Calu3 (cell line): ENCODE results near the gene ATG2A. TPM values are rescaled to one million over a fixed set of nuclear protein-coding genes. Genes with fewer than 3 reads are reported as not detected.
A peak's percentile ranks its signal among the peaks of the same experiment; 100 is the strongest.

Experiments used
- BruUV-seq: library from RNA; stranded (reverse); fragments of 400-500 nt; replicated peaks from 2 replicates; lab custom pipeline; 2021; lab: Mats Ljungman, UMichigan
- CTCF ChIA-PET: fragments of 300-600 bp; sonication (Branson Sonifier 250); formaldehyde crosslinking; loops from one replicate; lab custom pipeline; 2022; ENCODE audit warnings: antibody characterized with exemption; lab: Charles Lee
- DNase-seq: peaks from one replicate; pipeline ENCODE4 v3.0.0; 2022
- H3K27ac Mint-ChIP-seq: one replicate; pipeline ENCODE4 v1.8.0; 2022; ENCODE audit warnings: mixed read lengths; ENCODE audit not compliant: unreplicated experiment
- H3K27me3 Mint-ChIP-seq: one replicate; pipeline ENCODE4 v1.8.0; 2022; ENCODE audit warnings: mixed read lengths; ENCODE audit not compliant: unreplicated experiment
- H3K36me3 Mint-ChIP-seq: one replicate; pipeline ENCODE4 v1.8.0; 2022; ENCODE audit warnings: mild to moderate bottlenecking, moderate library complexity, mixed read lengths; ENCODE audit not compliant: insufficient read depth, unreplicated experiment
- H3K4me1 Mint-ChIP-seq: one replicate; pipeline ENCODE4 v1.8.0; 2022; ENCODE audit warnings: mild to moderate bottlenecking, low read depth, mixed read lengths; ENCODE audit not compliant: unreplicated experiment
- H3K4me3 Mint-ChIP-seq: one replicate; pipeline ENCODE4 v1.8.0; 2022; ENCODE audit warnings: mild to moderate bottlenecking, low read depth, moderate library complexity, mixed read lengths; ENCODE audit not compliant: unreplicated experiment
- H3K9me3 Mint-ChIP-seq: one replicate; pipeline ENCODE4 v1.8.0; 2022; ENCODE audit warnings: low read depth, mixed read lengths; ENCODE audit not compliant: unreplicated experiment
- CTCF ChIP-seq: fragments of 200-600 bp; IDR thresholded peaks from one replicate; pipeline ENCODE4 v1.8.0; 2022; ENCODE audit warnings: antibody characterized with exemption; ENCODE audit not compliant: unreplicated experiment
- intact Hi-C: fragments of 100-400 bp; cut with micrococcal nuclease; formaldehyde crosslinking; loops from one replicate; pipeline ENCODE4 v1.10.0; 2022; ENCODE audit not compliant: unreplicated experiment
- total RNA-seq: library from RNA; stranded (reverse); gene quantifications from 2 replicates; pipeline ENCODE4 v1.2.3, GENCODE V29; 2022

Gene ATG2A
- total RNA-seq, 1 experiment from 2014 or later = 29.6 TPM

GRCh38 chr11:64863391-64864060 lies 53.5 kb downstream of the ATG2A start:
- intact Hi-C loops = no loop called here
- Mint-ChIP-seq H3K9me3 (no peaks in the 10 kb centered on the region), H3K4me1 (peaks cover 26% of the 10 kb centered on the region), H3K27me3 (no peaks in the 10 kb centered on the region), H3K4me3 (no peak overlapping the region), H3K27ac (no peak overlapping the region), H3K36me3 (peaks cover 34% of the 10 kb centered on the region)
- no peak for TF ChIP-seq CTCF
- CTCF ChIA-PET = no interaction called here
- no TSS peak for BruUV-seq
- no peak for DNase-seq

DNA sequence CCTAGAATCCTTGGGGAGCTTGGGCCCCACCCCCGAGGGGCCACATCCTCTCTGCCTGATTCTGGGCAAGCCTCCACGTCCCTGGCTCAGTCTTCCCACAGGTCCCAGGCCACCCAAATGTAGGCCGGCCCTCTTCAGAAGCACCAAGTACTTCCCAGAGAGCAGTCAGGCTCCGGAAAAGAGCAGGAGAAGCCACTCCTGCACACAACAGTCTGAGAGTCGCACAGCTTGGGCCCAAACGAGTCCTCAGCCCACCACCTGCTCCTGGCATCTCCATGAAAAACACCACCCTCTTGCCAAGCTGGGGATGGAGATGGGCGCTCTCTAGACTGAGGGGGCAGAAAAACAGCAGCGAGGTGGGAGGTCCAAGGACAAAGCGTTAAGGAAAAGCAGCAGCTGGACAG lies 54.0 kb downstream of the ATG2A start:
- H3K36me3 Mint-ChIP-seq = peaks cover 28% of the 10 kb centered on the region
- DNase-seq = no peak
- H3K9me3 Mint-ChIP-seq = no peaks in the 10 kb centered on the region
- TF ChIP-seq CTCF = no peak
- intact Hi-C loops = no loop called here
- peaks cover 20% of the 10 kb centered on the region for H3K4me1 Mint-ChIP-seq
- no peak overlapping the region for H3K4me3 Mint-ChIP-seq
- no TSS peak for BruUV-seq
- CTCF ChIA-PET = no interaction called here
- H3K27me3 Mint-ChIP-seq = no peaks in the 10 kb centered on the region
- H3K27ac Mint-ChIP-seq = no peak overlapping the region

GRCh38 chr11:64861227-64861975 lies 55.6 kb downstream of the ATG2A start:
- Mint-ChIP-seq H3K36me3 (peaks cover 25% of the 10 kb centered on the region), H3K9me3 (no peaks in the 10 kb centered on the region), H3K4me1 (peaks cover 15% of the 10 kb centered on the region), H3K27me3 (no peaks in the 10 kb centered on the region), H3K4me3 (no peak overlapping the region), H3K27ac (no peak overlapping the region)
- intact Hi-C loops = no loop called here
- no TSS peak for BruUV-seq
- no peak for TF ChIP-seq CTCF
- CTCF ChIA-PET = no interaction called here
- DNase-seq = no peak

DNA sequence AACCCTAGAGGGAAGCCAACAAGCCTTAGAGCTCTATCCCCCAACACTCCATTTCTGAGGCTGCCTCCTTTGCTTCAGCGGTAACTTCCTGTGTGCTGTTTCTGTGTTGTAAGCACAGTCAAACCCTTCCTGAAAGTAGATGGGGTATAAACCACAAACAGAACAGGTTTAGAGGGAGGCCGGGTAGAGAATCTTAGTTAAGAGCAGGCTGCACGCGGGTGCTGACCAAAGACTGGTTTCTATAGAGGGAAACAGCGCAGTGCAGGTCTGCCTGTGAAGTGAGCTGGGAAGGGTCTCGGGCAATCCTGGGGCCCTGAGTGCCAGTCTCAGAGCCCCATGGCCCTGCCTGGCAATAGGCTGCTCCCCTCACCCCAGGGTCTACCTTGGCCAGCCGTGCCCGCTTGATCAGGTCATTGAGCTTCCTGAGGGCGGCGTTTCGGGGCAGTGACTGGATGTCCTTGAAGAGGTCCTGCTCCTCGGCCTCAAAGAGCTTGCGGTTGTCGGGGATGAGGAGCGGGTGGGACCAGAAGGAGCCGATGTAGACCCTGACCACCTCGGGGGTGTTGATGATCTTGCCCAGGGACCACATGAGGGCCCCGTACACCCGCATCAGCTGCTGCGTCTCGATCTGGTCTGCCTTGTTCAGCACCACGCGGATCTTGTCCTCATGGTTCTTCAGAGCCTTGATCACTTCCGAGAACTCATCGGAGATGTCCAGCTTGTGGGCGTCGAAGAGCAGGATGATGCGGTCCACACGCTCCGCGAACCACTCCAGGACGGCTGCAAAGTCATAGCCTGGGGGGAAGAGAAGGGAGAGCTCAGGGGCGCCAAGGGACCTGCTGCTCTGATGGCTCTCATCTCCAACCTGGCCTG lies 57.2 kb downstream of the ATG2A start:
- no peak for DNase-seq
- H3K27ac Mint-ChIP-seq = peak overlapping the region; percentile 4
- no peaks in the 10 kb centered on the region for H3K9me3 Mint-ChIP-seq
- no TSS peak for BruUV-seq
- TF ChIP-seq CTCF = no peak
- CTCF ChIA-PET = no interaction called here
- intact Hi-C loops = no loop called here
- no peaks in the 10 kb centered on the region for H3K27me3 Mint-ChIP-seq
- peaks cover 39% of the 10 kb centered on the region for H3K36me3 Mint-ChIP-seq
- H3K4me1 Mint-ChIP-seq = peaks cover 21% of the 10 kb centered on the region
- H3K4me3 Mint-ChIP-seq = no peak overlapping the region
